ENCODE results near the gene CDH23. TPM values are rescaled to one million over a fixed set of nuclear protein-coding genes. Genes with fewer than 3 reads are reported as not detected.
A peak's percentile ranks its signal among the peaks of the same experiment; 100 is the strongest.

CDH23 gene
- total RNA-seq, 4 donors from 2014 or later: 0.72 to 4.1 (median 2.2) TPM

DNA sequence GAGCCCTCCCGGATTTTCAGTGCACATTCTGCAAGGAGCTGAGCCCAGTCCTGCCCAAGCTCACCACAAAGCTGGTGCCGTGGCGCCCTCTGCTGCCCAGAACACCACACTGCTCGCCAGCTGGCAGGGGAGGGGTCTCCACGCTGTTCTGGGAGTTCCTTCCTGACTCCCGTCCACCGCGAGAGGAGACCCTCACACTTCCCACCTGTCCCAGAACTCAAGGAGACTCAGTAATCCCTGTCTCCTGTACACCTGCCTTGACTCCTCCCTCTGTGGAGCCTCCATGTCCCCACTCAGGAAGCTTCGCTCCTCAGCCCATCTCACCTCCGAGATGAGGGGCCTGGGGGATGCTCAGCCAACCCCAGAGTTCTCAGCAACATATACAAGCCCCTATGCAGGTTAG, 311.6 kb downstream of the CDH23 start:
- WGBS: 28% methylated on average over 5 of the region's 10 CpGs
- Histone ChIP-seq H3K27me3 (no peaks in the 10 kb centered on the region), H3K27ac (no peak overlapping the region), H3K9me3 (no peaks in the 10 kb centered on the region), H3K4me1 (peaks cover 21% of the 10 kb centered on the region), H3K36me3 (no peaks in the 10 kb centered on the region), H3K4me3 (no peak overlapping the region)
- peak in 1 of 2 donors; percentile 74 for DNase-seq (ENCODE audit: low spot score in 2 of 2)
- peak; percentile 47 to 82 for TF ChIP-seq CTCF (IDR thresholded peaks at IDR 0.05)
- TF ChIP-seq EP300 (IDR thresholded peaks at IDR 0.05): no peak

DNA sequence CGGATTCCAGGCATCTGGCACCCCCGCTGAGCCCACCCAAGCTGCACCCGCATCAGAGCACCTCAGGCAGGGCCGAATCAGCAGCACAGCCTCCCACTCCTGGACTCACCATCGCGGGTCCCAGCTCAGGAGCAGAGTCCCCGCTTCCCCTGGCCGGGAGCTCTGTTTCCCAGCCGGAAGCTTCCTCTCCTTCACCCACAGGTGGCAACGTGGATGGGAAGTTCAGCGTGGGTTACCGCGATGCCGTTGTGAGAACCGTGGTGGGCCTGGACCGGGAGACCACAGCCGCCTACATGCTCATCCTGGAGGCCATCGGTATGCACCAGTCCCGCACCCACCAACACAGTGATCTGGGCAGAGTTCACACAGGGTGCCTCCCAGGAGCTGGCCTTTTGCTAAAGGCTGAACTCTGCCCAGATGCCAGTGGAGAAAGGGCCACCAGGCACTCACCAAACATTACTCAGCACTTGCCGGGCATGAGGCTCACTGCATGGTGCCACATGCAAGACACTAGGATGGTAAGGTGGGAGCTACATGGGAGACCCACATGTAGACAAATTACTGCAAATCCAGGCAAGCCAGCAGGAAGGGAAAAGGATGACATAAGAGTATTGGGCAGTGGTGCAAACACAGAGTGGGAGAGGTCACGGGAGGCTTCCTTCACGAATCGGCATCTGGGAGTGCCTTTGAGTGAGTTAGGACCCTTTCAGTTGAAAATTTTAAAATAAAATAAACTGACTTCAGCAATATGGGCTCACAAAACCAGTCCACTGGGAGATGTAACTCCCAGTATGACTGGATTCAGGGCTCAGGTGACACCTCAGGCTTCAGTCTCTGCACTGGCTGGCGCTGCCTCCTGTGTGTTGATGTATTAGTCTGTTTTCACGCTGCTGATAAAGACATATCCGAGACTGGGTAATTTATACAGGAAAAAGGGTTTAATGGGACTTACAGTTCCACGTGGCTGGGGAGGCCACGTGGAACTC, 312.5 kb downstream of the CDH23 start:
- TF ChIP-seq POLR2A (IDR thresholded peaks at IDR 0.05) (no peak), EP300 (IDR thresholded peaks at IDR 0.05) (no peak), POLR2AphosphoS5 (IDR thresholded peaks at IDR 0.05) (no peak), CTCF (IDR thresholded peaks at IDR 0.05) (no peak)
- no peak overlapping the region for H3K27ac ChIP-seq
- H3K36me3 ChIP-seq: no peaks in the 10 kb centered on the region
- 73% methylated on average over 28 of the region's 28 CpGs for WGBS
- no peak for DNase-seq (ENCODE audit: low spot score in 2 of 2)
- no peaks in the 10 kb centered on the region for H3K27me3 ChIP-seq
- H3K4me3 ChIP-seq: no peak overlapping the region
- peaks cover 30% of the 10 kb centered on the region for H3K4me1 ChIP-seq
- no peaks in the 10 kb centered on the region for H3K9me3 ChIP-seq

DNA sequence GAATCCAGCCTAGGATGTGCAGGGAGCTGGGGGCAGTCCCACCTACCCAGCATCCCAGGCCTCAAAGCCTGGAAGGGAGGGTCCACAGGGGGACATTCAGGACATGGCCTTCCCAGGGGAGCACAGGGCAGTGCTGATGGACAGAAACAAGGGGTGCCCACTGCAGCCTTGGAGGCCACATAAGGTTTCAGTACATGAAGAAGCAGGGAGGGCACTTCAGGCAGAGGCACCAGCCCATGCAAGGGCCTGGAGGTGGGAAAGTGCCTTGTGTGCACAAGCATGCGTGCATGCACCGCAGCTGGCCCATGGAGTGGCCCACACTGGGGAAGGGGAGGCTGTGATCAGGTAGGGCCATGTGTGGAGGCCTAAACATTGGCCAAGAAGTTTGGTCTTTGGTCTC, 313.8 kb downstream of the CDH23 start:
- H3K4me3 ChIP-seq: no peak overlapping the region
- 100% methylated on average over 2 of the region's 2 CpGs for WGBS
- H3K36me3 ChIP-seq: no peaks in the 10 kb centered on the region
- no peak overlapping the region for H3K27ac ChIP-seq
- no peak for DNase-seq (ENCODE audit: low spot score in 2 of 2)
- H3K4me1 ChIP-seq: peaks cover 41% of the 10 kb centered on the region
- TF ChIP-seq POLR2AphosphoS5 (IDR thresholded peaks at IDR 0.05): no peak
- TF ChIP-seq POLR2A (IDR thresholded peaks at IDR 0.05): no peak
- TF ChIP-seq CTCF (IDR thresholded peaks at IDR 0.05): no peak
- no peak for TF ChIP-seq EP300 (IDR thresholded peaks at IDR 0.05)
- H3K27me3 ChIP-seq: no peaks in the 10 kb centered on the region
- no peaks in the 10 kb centered on the region for H3K9me3 ChIP-seq

DNA sequence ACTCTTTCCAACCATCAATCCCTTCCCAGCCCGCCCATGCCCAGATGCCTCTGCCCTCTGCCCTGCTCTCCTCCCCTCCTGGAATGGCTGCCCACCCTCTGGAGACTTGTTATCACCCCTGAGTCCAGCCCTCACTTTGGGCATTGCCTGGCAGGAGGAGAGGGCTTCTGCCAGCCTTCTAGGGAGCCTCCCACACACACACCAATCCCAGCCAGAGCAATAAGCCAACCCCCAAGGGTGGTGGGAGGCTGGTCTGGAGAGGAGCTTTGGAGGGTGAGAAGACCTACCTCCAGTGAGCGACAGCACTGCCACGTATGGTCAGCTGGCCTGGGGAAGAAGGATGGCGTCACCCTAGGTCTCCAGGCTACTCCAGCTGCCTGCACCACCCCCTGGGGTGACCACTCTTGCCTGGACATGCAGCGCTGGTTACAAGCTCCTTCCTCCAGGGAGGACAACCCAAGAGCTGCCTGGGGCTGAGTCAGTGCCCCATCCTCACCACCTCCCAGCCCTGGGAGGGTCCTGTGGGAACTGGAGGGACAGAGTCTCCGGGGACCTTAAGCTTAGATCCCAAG, 314.4 kb downstream of the CDH23 start:
- H3K27me3 ChIP-seq: no peaks in the 10 kb centered on the region
- no peak for TF ChIP-seq EP300 (IDR thresholded peaks at IDR 0.05)
- DNase-seq (ENCODE audit: low spot score in 2 of 2): no peak
- H3K4me3 ChIP-seq: no peak overlapping the region
- H3K4me1 ChIP-seq: peaks cover 47% of the 10 kb centered on the region
- H3K36me3 ChIP-seq: no peaks in the 10 kb centered on the region
- 90% methylated on average over 4 of the region's 6 CpGs for WGBS
- no peak overlapping the region for H3K27ac ChIP-seq
- no peaks in the 10 kb centered on the region for H3K9me3 ChIP-seq

DNA sequence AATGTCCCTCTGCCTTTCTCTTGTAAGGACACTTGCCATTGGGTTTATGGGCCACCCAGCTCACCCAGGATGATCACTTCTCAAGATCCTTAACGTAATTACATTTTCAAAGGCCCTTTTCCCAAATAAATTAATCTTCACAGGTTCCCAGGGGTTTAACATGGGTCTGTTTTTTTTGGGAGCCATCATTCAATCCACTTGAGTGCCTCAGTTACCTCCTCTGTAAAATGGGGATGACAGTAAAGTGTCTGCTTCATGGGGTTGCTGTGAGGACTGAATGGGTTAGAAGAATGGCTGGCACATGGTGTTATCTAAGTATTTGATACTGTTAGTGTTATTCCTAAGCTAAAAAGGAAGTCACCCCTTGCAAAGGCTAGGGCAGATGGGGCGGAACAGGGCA, 315.4 kb downstream of the CDH23 start:
- no peak overlapping the region for H3K4me3 ChIP-seq
- TF ChIP-seq CTCF (IDR thresholded peaks at IDR 0.05): no peak
- no peak for TF ChIP-seq EP300 (IDR thresholded peaks at IDR 0.05)
- no peak for TF ChIP-seq POLR2AphosphoS5 (IDR thresholded peaks at IDR 0.05)
- no peak for TF ChIP-seq POLR2A (IDR thresholded peaks at IDR 0.05)

More for the DNA sequence above, 315.4 kb downstream of the CDH23 start:
- H3K4me1 ChIP-seq: peaks cover 54% of the 10 kb centered on the region
- no peaks in the 10 kb centered on the region for H3K9me3 ChIP-seq
- DNase-seq (ENCODE audit: low spot score in 2 of 2): no peak
- H3K27ac ChIP-seq: peak overlapping the region; percentile 94
- H3K27me3 ChIP-seq: no peaks in the 10 kb centered on the region
- 93% methylated on average over 2 of the region's 2 CpGs for WGBS
- H3K36me3 ChIP-seq: no peaks in the 10 kb centered on the region

Measured in suprapubic skin (tissue), 4 donors.